CD4-positive, alpha-beta memory T cell (primary cell): ENCODE measurements around the gene PIGW. TPM values are rescaled to one million over a fixed set of nuclear protein-coding genes. Genes with fewer than 3 reads are reported as not detected.

ENCODE experiments used
- CTCF ChIA-PET: fragments of 350-600 bp; sonication (Branson Sonifier 250); formaldehyde crosslinking; loops from one replicate; lab custom pipeline; 2021; ENCODE audit warnings: inconsistent platforms; ENCODE audit not compliant: partially characterized antibody; lab: Charles Lee
- POLR2A ChIA-PET: fragments of 350-600 bp; sonication (Branson Sonifier 250); formaldehyde crosslinking; loops from one replicate; lab custom pipeline; 2021; ENCODE audit not compliant: partially characterized antibody; lab: Charles Lee
- DNase-seq, 5 donors: peaks; one replicate each; pipeline versions ENCODE4 v3.0.0 to v3.0.0-alpha.2; 2020 to 2022; ENCODE audit warnings: mixed read lengths in 1 of 5
- H3K27ac ChIP-seq: one replicate; pipeline ENCODE4 v1.7.0; 2013; ENCODE audit warnings: low read depth, low read length
- H3K27me3 ChIP-seq: 2 replicates; pipeline ENCODE4 v1.7.0; 2013; ENCODE audit warnings: mild to moderate bottlenecking, low read length, moderate library complexity; ENCODE audit not compliant: insufficient read depth
- H3K36me3 ChIP-seq: 2 replicates; pipeline ENCODE4 v1.7.0; 2013; ENCODE audit warnings: mild to moderate bottlenecking, low read length, moderate library complexity; ENCODE audit not compliant: insufficient read depth
- H3K4me1 ChIP-seq: 2 replicates; pipeline ENCODE4 v1.7.0; 2013; ENCODE audit warnings: mild to moderate bottlenecking, low read length, moderate library complexity; ENCODE audit not compliant: insufficient read depth
- H3K4me3 ChIP-seq, 2 donors: one replicate each; pipeline ENCODE4 v1.7.0; 2013; ENCODE audit warnings: low read length in 2 of 2, mild to moderate bottlenecking in 1 of 2
- H3K9me3 ChIP-seq, 2 donors: one replicate each; pipeline ENCODE4 v1.7.0; 2013; ENCODE audit warnings: low read length in 2 of 2, control low read depth in 1 of 2; ENCODE audit not compliant: control insufficient read depth in 1 of 2
- H3K27ac Mint-ChIP-seq, 7 donors: one replicate each; pipeline ENCODE4 v1.8.0; 2020 to 2021; ENCODE audit warnings: mixed read lengths in 7 of 7, mild to moderate bottlenecking in 6 of 7, inconsistent platforms in 3 of 7, moderate library complexity in 3 of 7
- H3K27me3 Mint-ChIP-seq, 2 donors: one replicate each; pipeline ENCODE4 v1.8.0; 2020 to 2021; ENCODE audit warnings: mixed read lengths in 2 of 2
- H3K36me3 Mint-ChIP-seq, 2 donors: one replicate each; pipeline ENCODE4 v1.8.0; 2020 to 2021; ENCODE audit warnings: mixed read lengths in 2 of 2, inconsistent platforms in 1 of 2, mild to moderate bottlenecking in 1 of 2
- H3K4me1 Mint-ChIP-seq, 4 donors: one replicate each; pipeline ENCODE4 v1.8.0; 2020 to 2021; ENCODE audit warnings: mixed read lengths in 4 of 4, mild to moderate bottlenecking in 1 of 4
- H3K4me3 Mint-ChIP-seq, 8 donors: one replicate each; pipeline ENCODE4 v1.8.0; 2020 to 2021; ENCODE audit warnings: mixed read lengths in 8 of 8, mild to moderate bottlenecking in 7 of 8, moderate library complexity in 6 of 8, inconsistent platforms in 3 of 8
- H3K9me3 Mint-ChIP-seq, 8 donors: one replicate each; pipeline ENCODE4 v1.8.0; 2020 to 2021; ENCODE audit warnings: mixed read lengths in 8 of 8, mild to moderate bottlenecking in 5 of 8, inconsistent platforms in 3 of 8, moderate library complexity in 1 of 8
- intact Hi-C: fragments of 100-400 bp; cut with micrococcal nuclease; formaldehyde crosslinking; loops from one replicate; pipeline ENCODE4 v1.15.1; 2023
- polyA plus RNA-seq, 2 donors: library from polyadenylated mRNA; unstranded; fragments of 300-500 nt; fragmentation: Illumina TruSeq; gene quantifications; one replicate each; pipeline ENCODE4 v1.2.3, GENCODE V29; 2021
- total RNA-seq, 2 experiments: library from RNA; stranded (reverse); gene quantifications; one replicate each; pipeline ENCODE4 v1.2.3, GENCODE V29; 2021

Gene PIGW
- total and polyA plus RNA-seq, 4 experiments from 2014 or later = 4.7 to 14.2 (median 5.2) TPM

- Histone ChIP-seq H3K36me3 (peaks cover 73% of the 10 kb centered on the region), H3K9me3 (no peaks in the 10 kb centered on the region), H3K4me3 (no peak overlapping the region), H3K27me3 (no peaks in the 10 kb centered on the region), H3K27ac (no peak overlapping the region), H3K4me1 (peaks cover 18% of the 10 kb centered on the region)
- no peak for DNase-seq
- H3K27ac Mint-ChIP-seq = peak overlapping the region in 1 of 7 donors; percentile 27
- ChIA-PET POLR2A (interaction anchor here (1.8 kb wide), 1 partner anchor 9 kb away, joined by 4 read pairs; the partner anchor contains the start of gene ZNHIT3), CTCF (no interaction called here)
- peaks cover 39 to 71% of the 10 kb centered on the region in 2 donors for H3K36me3 Mint-ChIP-seq
- H3K4me3 Mint-ChIP-seq = no peak overlapping the region
- H3K27me3 Mint-ChIP-seq = no peaks in the 10 kb centered on the region
- no peaks in the 10 kb centered on the region for H3K9me3 Mint-ChIP-seq
- H3K4me1 Mint-ChIP-seq = peaks cover 15 to 33% (median 18%) of the 10 kb centered on the region in 4 donors
- intact Hi-C loops = no loop called here
Measured at GRCh38 chr17:36494674-36495073, 40.1 kb upstream of the PIGW start.

DNA sequence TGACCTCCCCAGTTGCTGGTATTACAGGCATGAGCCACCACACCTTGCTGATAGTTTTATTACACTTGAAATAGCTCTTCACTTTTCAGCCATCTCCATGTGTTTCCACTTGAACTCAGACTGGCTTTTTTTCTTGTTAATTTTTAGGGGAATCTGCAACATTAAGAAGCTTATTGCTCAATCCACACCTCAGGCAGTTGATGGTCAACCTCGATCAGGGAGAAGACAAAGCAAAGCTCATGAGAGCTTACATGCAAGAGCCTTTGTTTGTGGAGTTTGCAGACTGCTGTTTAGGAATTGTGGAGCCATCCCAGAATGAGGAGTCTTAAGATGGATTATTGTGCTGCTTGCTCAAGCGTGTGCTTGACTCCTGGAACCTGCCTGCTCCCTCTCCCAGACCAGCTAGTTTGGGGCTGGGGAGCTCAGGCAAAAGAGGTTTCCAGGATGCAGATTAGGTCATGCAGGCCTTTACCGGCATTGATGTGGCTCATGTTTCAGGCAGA lies 39.7 kb upstream of the PIGW start:
- peaks cover 35 to 67% of the 10 kb centered on the region in 2 donors for H3K36me3 Mint-ChIP-seq
- H3K27ac ChIP-seq = no peak overlapping the region
- ChIA-PET CTCF (no interaction called here), POLR2A (interaction anchor here (1.8 kb wide), 1 partner anchor 9 kb away, joined by 4 read pairs; the partner anchor contains the start of gene ZNHIT3)
- peaks cover 73% of the 10 kb centered on the region for H3K36me3 ChIP-seq
- H3K4me1 ChIP-seq = peaks cover 13% of the 10 kb centered on the region
- H3K27me3 Mint-ChIP-seq = no peaks in the 10 kb centered on the region
- H3K4me3 Mint-ChIP-seq = no peak overlapping the region
- peak overlapping the region in 2 of 7 donors; percentile 27 to 73 for H3K27ac Mint-ChIP-seq
- H3K9me3 ChIP-seq = no peaks in the 10 kb centered on the region
- H3K27me3 ChIP-seq = no peaks in the 10 kb centered on the region
- no peak overlapping the region for H3K4me3 ChIP-seq
- intact Hi-C loops = no loop called here
- H3K4me1 Mint-ChIP-seq = peaks cover 12 to 29% (median 13%) of the 10 kb centered on the region in 4 donors
- no peaks in the 10 kb centered on the region for H3K9me3 Mint-ChIP-seq
- DNase-seq = no peak

DNA sequence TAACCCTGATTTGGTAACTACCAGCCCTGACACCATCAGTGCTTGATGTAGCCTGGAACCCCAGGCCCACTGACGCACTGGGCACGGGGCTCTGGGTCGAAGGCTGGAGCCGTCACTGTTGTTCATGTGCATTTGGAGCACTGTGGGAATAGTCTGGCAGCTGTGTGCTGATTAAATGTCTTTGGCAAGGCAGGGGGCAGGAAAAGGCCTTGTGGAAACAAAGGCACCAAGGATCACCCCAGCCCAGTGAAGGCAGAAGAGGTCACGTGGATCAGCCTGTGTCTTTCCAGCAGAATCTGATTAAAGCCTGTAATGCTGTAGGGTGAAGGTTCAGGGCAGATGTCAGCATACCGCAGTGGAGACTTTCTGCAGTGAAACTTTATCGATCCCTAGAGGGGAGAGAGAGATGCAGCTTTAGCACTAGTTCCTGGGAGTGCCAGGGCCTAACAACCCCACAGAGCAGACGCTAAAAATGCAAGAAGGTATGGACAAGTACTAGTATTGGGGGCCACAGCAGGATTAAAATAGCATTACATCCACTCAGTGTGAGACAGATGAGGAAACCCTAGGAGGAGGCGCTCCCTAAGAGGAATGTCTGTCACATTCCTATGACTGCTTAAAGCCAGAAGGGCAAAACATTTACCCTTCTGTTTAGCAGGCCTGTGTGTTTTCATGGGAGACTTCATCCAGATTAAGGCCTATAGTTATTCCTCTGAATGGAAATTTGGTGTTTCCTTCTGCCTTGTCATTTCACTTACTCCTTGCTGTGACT lies 38.6 kb upstream of the PIGW start:
- intact Hi-C loops = no loop called here

DNA sequence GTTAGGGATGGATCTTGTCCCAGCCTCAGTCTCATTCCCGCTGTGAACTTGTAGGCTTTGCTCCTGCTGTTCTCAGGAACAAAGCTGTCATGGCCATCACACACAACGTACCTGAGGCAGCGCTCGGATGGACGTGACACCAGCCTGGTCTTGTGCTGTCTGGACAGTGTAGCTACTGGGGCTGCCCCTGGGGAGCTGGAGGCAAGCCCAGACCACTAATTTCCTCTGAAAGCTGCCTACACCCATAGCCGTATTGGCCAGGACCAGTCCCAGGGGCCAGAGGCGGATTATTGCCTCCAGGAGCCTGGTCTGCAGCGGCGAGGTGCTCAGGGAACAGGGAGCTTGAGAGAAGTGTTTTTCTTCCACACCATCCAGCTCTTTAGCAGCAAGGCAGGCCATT lies 36.6 kb upstream of the PIGW start:
- no peaks in the 10 kb centered on the region for H3K27me3 ChIP-seq
- intact Hi-C loops = no loop called here
- H3K4me3 ChIP-seq = no peak overlapping the region
- peaks cover 0 to 6% (median 2%) of the 10 kb centered on the region in 4 donors for H3K4me1 Mint-ChIP-seq
- H3K27me3 Mint-ChIP-seq = no peaks in the 10 kb centered on the region
- DNase-seq = no peak
- H3K9me3 Mint-ChIP-seq = no peaks in the 10 kb centered on the region
- H3K36me3 Mint-ChIP-seq = peaks cover 29 to 57% of the 10 kb centered on the region in 2 donors
- peak overlapping the region in 1 of 7 donors; percentile 69 for H3K27ac Mint-ChIP-seq
- H3K9me3 ChIP-seq = no peaks in the 10 kb centered on the region
- no peak overlapping the region for H3K4me3 Mint-ChIP-seq
- H3K36me3 ChIP-seq = peaks cover 55% of the 10 kb centered on the region
- H3K27ac ChIP-seq = no peak overlapping the region
- CTCF ChIA-PET = no interaction called here
- POLR2A ChIA-PET = interaction anchor here (0.7 to 1.1 kb wide), 3 partner anchors 10 to 48 kb away, joined by 3 to 4 read pairs (median 3); no protein-coding TSS in a partner anchor
- no peaks in the 10 kb centered on the region for H3K4me1 ChIP-seq

More for the DNA sequence above, 38.6 kb upstream of the PIGW start:
- no peak for DNase-seq
- no peaks in the 10 kb centered on the region for H3K9me3 ChIP-seq
- ChIA-PET CTCF (no interaction called here), POLR2A (no interaction called here)
- peaks cover 7 to 22% (median 9%) of the 10 kb centered on the region in 4 donors for H3K4me1 Mint-ChIP-seq
- no peaks in the 10 kb centered on the region for H3K27me3 ChIP-seq
- peaks cover 34 to 67% of the 10 kb centered on the region in 2 donors for H3K36me3 Mint-ChIP-seq
- H3K4me3 Mint-ChIP-seq = no peak overlapping the region
- H3K27ac Mint-ChIP-seq = peak overlapping the region in 3 of 7 donors; percentile 9 to 55 (median 51)
- H3K27ac ChIP-seq = no peak overlapping the region
- peaks cover 3% of the 10 kb centered on the region for H3K4me1 ChIP-seq
- no peak overlapping the region for H3K4me3 ChIP-seq
- H3K9me3 Mint-ChIP-seq = no peaks in the 10 kb centered on the region
- peaks cover 73% of the 10 kb centered on the region for H3K36me3 ChIP-seq
- no peaks in the 10 kb centered on the region for H3K27me3 Mint-ChIP-seq

GRCh38 chr17:36498560-36499300 lies 36.1 kb upstream of the PIGW start:
- CTCF ChIA-PET = interaction anchor here (1.0 kb wide), 1 partner anchor 48 kb away, joined by 3 read pairs; no protein-coding TSS in a partner anchor
- Mint-ChIP-seq H3K36me3 (peaks cover 32 to 57% of the 10 kb centered on the region in 2 donors), H3K27ac (peak overlapping the region in 2 of 7 donors; percentile 48 to 69)

DNA sequence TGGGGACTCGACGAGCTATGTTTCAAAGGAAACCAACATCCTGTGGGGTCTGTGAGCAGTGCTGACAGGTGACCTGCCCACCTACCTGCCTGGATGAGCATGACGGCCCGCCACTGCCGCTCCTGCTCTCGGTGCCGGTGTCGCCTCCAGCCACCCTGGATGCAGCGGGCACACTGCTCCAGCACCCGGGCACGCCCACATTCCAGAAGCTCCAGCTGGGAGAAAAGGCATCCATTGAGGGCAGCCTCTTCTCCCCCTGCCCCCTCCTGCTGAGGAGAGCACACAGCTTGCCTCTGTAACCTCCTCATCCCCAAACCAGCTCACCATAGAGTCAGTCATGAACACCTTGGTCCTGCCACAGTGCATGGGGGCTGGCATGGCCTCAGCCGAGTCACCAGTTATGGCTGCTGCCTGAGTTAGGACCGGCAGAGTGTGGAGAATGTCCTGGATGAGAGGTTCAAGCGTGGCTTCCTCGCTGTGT lies 34.0 kb upstream of the PIGW start:
- ChIA-PET CTCF (interaction anchor here (1.1 kb wide), 1 partner anchor 17 kb away, joined by 4 read pairs; no protein-coding TSS in a partner anchor), POLR2A (no interaction called here)
- H3K27me3 Mint-ChIP-seq = no peaks in the 10 kb centered on the region
- Histone ChIP-seq H3K27me3 (no peaks in the 10 kb centered on the region), H3K4me1 (no peaks in the 10 kb centered on the region), H3K4me3 (no peak overlapping the region), H3K27ac (no peak overlapping the region), H3K9me3 (no peaks in the 10 kb centered on the region), H3K36me3 (peaks cover 34% of the 10 kb centered on the region)
- DNase-seq = no peak
- intact Hi-C loops = no loop called here
- peaks cover 24 to 51% of the 10 kb centered on the region in 2 donors for H3K36me3 Mint-ChIP-seq
- peaks cover 0 to 2% (median 0%) of the 10 kb centered on the region in 4 donors for H3K4me1 Mint-ChIP-seq
- no peaks in the 10 kb centered on the region for H3K9me3 Mint-ChIP-seq
- no peak overlapping the region for H3K4me3 Mint-ChIP-seq
- H3K27ac Mint-ChIP-seq = peak overlapping the region in 1 of 7 donors; percentile 18

More at GRCh38 chr17:36498560-36499300, 36.1 kb upstream of the PIGW start:
- Mint-ChIP-seq H3K27me3 (no peaks in the 10 kb centered on the region), H3K4me3 (no peak overlapping the region), H3K4me1 (peaks cover 0 to 5% (median 2%) of the 10 kb centered on the region in 4 donors), H3K9me3 (no peaks in the 10 kb centered on the region)
- Histone ChIP-seq H3K4me3 (no peak overlapping the region), H3K9me3 (no peaks in the 10 kb centered on the region), H3K27ac (no peak overlapping the region), H3K27me3 (no peaks in the 10 kb centered on the region), H3K4me1 (no peaks in the 10 kb centered on the region), H3K36me3 (peaks cover 49% of the 10 kb centered on the region)
- intact Hi-C loops = no loop called here
- POLR2A ChIA-PET = interaction anchor here (0.7 to 1.1 kb wide), 3 partner anchors 11 to 48 kb away, joined by 3 to 4 read pairs (median 3); no protein-coding TSS in a partner anchor
- no peak for DNase-seq
